Neural progenitor cell (in vitro differentiated cells): ENCODE results near the gene TAF4B. TPM values are rescaled to one million over a fixed set of nuclear protein-coding genes. Genes with fewer than 3 reads are reported as not detected.

Experiments
- DNase-seq: peaks from one replicate; pipeline ENCODE4 v3.0.0-alpha.2; 2016; ENCODE audit warnings: low spot score
- H2AFZ ChIP-seq: fragments of 200-600 bp; sonication (generic); replicated peaks from 2 replicates; pipeline ENCODE4 v1.6.1; 2016; ENCODE audit warnings: antibody characterized with exemption
- H3F3A ChIP-seq: fragments of 200-600 bp; sonication (generic); 2 replicates; pipeline ENCODE4 v1.6.1; 2016; ENCODE audit warnings: antibody characterized with exemption, low read depth
- H3K27ac ChIP-seq: fragments of 200-600 bp; sonication (generic); 2 replicates; pipeline ENCODE4 v1.5.1; 2016; ENCODE audit warnings: mild to moderate bottlenecking
- H3K27me3 ChIP-seq: fragments of 200-600 bp; sonication (generic); 2 replicates; pipeline ENCODE4 v1.6.1; 2016; ENCODE audit warnings: mild to moderate bottlenecking, moderate library complexity
- H3K36me3 ChIP-seq: fragments of 200-600 bp; sonication (generic); 2 replicates; pipeline ENCODE4 v1.5.1; 2016
- H3K4me1 ChIP-seq: fragments of 200-600 bp; sonication (generic); 2 replicates; pipeline ENCODE4 v1.6.1; 2016; ENCODE audit warnings: mixed run types
- H3K4me2 ChIP-seq: fragments of 200-600 bp; sonication (generic); 2 replicates; pipeline ENCODE4 v1.6.1; 2016
- H3K4me3 ChIP-seq: fragments of 200-600 bp; sonication (generic); 2 replicates; pipeline ENCODE4 v1.5.1; 2016
- H3K79me2 ChIP-seq: fragments of 200-600 bp; sonication (generic); 2 replicates; pipeline ENCODE4 v1.6.1; 2016; ENCODE audit warnings: low read depth
- H3K9ac ChIP-seq: fragments of 200-600 bp; sonication (generic); 2 replicates; pipeline ENCODE4 v1.6.1; 2016
- H3K9me3 ChIP-seq: fragments of 200-600 bp; sonication (generic); 2 replicates; pipeline ENCODE4 v1.5.1; 2016; ENCODE audit warnings: low read depth
- H4K20me1 ChIP-seq: fragments of 200-600 bp; sonication (generic); 2 replicates; pipeline ENCODE4 v1.6.1; 2016; ENCODE audit warnings: low read depth
- H3K27ac Mint-ChIP-seq: 3 replicates; pipeline ENCODE4 v1.8.0; 2021; ENCODE audit warnings: mixed read lengths
- H3K27me3 Mint-ChIP-seq: 2 replicates; pipeline ENCODE4 v1.8.0; 2022; ENCODE audit warnings: low read depth, mild to moderate bottlenecking, inconsistent platforms, moderate library complexity, mixed read lengths; ENCODE audit not compliant: insufficient read depth
- H3K36me3 Mint-ChIP-seq: 3 replicates; pipeline ENCODE4 v1.8.0; 2021; ENCODE audit warnings: mixed read lengths
- H3K4me1 Mint-ChIP-seq: 3 replicates; pipeline ENCODE4 v1.8.0; 2021; ENCODE audit warnings: mixed read lengths
- H3K4me3 Mint-ChIP-seq: 3 replicates; pipeline ENCODE4 v1.8.0; 2021; ENCODE audit warnings: mild to moderate bottlenecking, moderate library complexity, mixed read lengths
- H3K9me3 Mint-ChIP-seq: 3 replicates; pipeline ENCODE4 v1.8.0; 2020; ENCODE audit warnings: mixed read lengths
- EZH2 ChIP-seq: fragments of 200-600 bp; sonication (generic); IDR thresholded peaks from 2 replicates; pipeline ENCODE4 v1.6.1; 2017; ENCODE audit warnings: antibody characterized with exemption, mild to moderate bottlenecking, moderate library complexity
- EZH2phosphoT487 ChIP-seq: fragments of 200-600 bp; sonication (generic); IDR thresholded peaks from 2 replicates; pipeline ENCODE4 v1.6.1; 2017; ENCODE audit warnings: antibody characterized with exemption
- total RNA-seq: library from RNA; depleted of rRNA; stranded (reverse); fragments of >200 nt; gene quantifications from 2 replicates; pipeline ENCODE4 v1.2.3, GENCODE V29; 2015; ENCODE audit warnings: low replicate concordance
- TF ChIP-seq, protein P1 (sequence below): fragments of 200-600 bp; sonication (generic); IDR thresholded peaks from 2 replicates; pipeline ENCODE4 v1.5.1; 2017; ENCODE audit warnings: antibody characterized with exemption, mild to moderate bottlenecking

Gene TAF4B
- total RNA-seq, 1 donor from 2014 or later, result 6.9 TPM

DNA sequence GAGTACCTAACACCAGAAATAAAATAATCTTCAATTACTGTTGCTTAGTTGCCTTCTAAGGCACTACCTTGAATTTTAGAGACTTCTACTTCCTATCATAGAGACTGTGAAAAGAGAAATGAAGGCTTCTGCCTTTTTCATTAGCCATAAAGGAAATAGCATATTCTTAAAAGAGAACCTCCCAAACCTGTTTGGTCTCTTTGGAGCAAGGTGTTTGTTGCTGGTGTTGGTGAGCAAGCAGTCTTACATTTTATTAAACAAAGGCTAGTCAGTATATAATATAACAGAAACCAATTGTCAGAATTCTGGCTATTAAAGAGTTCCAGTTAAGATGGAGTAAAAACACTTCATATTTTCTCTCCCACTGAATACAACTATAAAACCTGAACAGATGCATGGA lies 116.4 kb downstream of the TAF4B start:
- no peaks in the 10 kb centered on the region for H4K20me1 ChIP-seq
- no peak overlapping the region for H3K4me2 ChIP-seq
- no peak for TF ChIP-seq EZH2phosphoT487
- TF ChIP-seq EZH2, result no peak
- TF ChIP-seq, protein P1, sequence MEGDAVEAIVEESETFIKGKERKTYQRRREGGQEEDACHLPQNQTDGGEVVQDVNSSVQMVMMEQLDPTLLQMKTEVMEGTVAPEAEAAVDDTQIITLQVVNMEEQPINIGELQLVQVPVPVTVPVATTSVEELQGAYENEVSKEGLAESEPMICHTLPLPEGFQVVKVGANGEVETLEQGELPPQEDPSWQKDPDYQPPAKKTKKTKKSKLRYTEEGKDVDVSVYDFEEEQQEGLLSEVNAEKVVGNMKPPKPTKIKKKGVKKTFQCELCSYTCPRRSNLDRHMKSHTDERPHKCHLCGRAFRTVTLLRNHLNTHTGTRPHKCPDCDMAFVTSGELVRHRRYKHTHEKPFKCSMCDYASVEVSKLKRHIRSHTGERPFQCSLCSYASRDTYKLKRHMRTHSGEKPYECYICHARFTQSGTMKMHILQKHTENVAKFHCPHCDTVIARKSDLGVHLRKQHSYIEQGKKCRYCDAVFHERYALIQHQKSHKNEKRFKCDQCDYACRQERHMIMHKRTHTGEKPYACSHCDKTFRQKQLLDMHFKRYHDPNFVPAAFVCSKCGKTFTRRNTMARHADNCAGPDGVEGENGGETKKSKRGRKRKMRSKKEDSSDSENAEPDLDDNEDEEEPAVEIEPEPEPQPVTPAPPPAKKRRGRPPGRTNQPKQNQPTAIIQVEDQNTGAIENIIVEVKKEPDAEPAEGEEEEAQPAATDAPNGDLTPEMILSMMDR, result no peak
- Mint-ChIP-seq H3K4me3 (no peak overlapping the region), H3K4me1 (no peaks in the 10 kb centered on the region), H3K9me3 (peaks cover 24% of the 10 kb centered on the region), H3K27ac (no peak overlapping the region), H3K27me3 (peaks cover 4% of the 10 kb centered on the region), H3K36me3 (peaks cover 9% of the 10 kb centered on the region)
- H3K36me3 ChIP-seq, result no peaks in the 10 kb centered on the region
- H3K4me3 ChIP-seq, result no peak overlapping the region
- H2AFZ ChIP-seq, result no peak overlapping the region
- no peak overlapping the region for H3K27ac ChIP-seq
- H3K27me3 ChIP-seq, result no peaks in the 10 kb centered on the region
- no peak for DNase-seq
- H3F3A ChIP-seq, result no peaks in the 10 kb centered on the region
- H3K9ac ChIP-seq, result no peak overlapping the region
- H3K4me1 ChIP-seq, result no peaks in the 10 kb centered on the region
- H3K9me3 ChIP-seq, result no peaks in the 10 kb centered on the region
- H3K79me2 ChIP-seq, result no peaks in the 10 kb centered on the region

DNA sequence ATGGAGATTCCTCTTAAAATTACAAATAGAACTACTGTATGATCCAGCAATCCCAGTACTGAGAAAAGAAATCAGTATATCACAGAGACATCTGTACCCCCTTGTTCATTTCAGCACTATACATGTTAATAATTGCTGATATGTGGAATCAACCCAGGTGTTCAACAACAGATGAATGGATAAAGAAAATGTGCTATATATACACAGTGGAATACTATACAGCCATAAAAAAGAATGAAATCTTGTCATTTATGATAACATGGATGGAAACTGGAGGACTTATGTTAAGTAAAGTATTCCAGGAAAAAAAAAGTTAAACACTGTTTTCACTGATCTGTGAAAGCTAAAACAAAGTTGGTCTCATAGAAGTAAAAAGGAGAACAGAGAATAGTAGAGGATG lies 124.7 kb downstream of the TAF4B start:
- TF ChIP-seq EZH2 (no peak), EZH2phosphoT487 (no peak)
- TF ChIP-seq, protein P1, result no peak
- H3K27ac Mint-ChIP-seq, result no peak overlapping the region
- H4K20me1 ChIP-seq, result no peaks in the 10 kb centered on the region
- H3K27me3 Mint-ChIP-seq, result peaks cover 3% of the 10 kb centered on the region
- H3K36me3 ChIP-seq, result no peaks in the 10 kb centered on the region
- H3K27ac ChIP-seq, result no peak overlapping the region
- no peaks in the 10 kb centered on the region for H3K79me2 ChIP-seq
- no peaks in the 10 kb centered on the region for H3K4me1 ChIP-seq
- no peak overlapping the region for H3K4me3 ChIP-seq
- H3K36me3 Mint-ChIP-seq, result peaks cover 6% of the 10 kb centered on the region
- H3K9me3 Mint-ChIP-seq, result peaks cover 18% of the 10 kb centered on the region
- peaks cover 1% of the 10 kb centered on the region for H3K4me1 Mint-ChIP-seq
- H2AFZ ChIP-seq, result no peak overlapping the region
- H3K4me2 ChIP-seq, result no peak overlapping the region
- H3F3A ChIP-seq, result no peaks in the 10 kb centered on the region
- no peaks in the 10 kb centered on the region for H3K27me3 ChIP-seq
- no peak overlapping the region for H3K9ac ChIP-seq
- H3K4me3 Mint-ChIP-seq, result no peak overlapping the region
- no peak for DNase-seq
- no peaks in the 10 kb centered on the region for H3K9me3 ChIP-seq

DNA sequence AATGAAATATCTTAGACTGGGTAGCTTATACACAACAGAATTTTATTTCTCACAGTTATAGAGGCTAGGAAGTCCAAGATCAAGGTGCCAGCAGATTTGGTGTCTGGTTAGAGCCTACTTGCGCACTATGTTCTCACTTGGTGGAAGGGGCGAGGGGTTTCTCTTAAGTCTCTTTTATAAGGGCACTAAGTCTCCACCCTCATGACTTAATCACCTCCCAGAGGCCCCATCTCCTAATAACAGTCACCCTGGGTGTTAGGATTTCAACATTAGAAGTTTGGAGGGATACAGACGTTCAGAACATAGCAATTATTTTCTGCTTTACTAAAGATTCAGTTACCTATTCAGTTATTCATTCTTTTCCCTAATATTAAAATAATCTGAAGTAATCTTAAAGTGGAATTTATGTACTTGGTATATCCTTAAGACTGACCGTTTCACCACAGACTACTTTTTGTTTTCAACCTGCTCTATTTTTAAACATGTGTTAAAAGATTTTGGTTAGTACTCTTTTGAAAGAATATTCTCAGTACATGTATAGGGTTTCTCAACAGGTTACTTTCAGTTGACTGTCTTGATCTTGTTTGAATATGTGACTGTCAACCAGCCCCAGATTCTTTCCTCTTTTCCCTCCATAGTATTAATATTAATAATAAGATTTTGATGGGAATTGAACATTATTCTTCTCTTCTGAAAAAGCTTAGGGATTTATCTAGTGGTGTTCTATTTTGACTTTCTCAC lies 130.0 kb downstream of the TAF4B start:
- Histone ChIP-seq H3K27ac (no peak overlapping the region), H3K36me3 (no peaks in the 10 kb centered on the region), H3K9me3 (no peaks in the 10 kb centered on the region), H3K4me1 (no peaks in the 10 kb centered on the region), H4K20me1 (no peaks in the 10 kb centered on the region), H3K79me2 (no peaks in the 10 kb centered on the region), H3F3A (no peaks in the 10 kb centered on the region), H3K4me2 (no peak overlapping the region), H3K9ac (no peak overlapping the region), H3K27me3 (no peaks in the 10 kb centered on the region), H3K4me3 (no peak overlapping the region), H2AFZ (no peak overlapping the region)
- Mint-ChIP-seq H3K4me1 (peaks cover 6% of the 10 kb centered on the region), H3K4me3 (no peak overlapping the region), H3K9me3 (peaks cover under 1% of the 10 kb centered on the region), H3K27me3 (peaks cover 4% of the 10 kb centered on the region), H3K27ac (no peak overlapping the region), H3K36me3 (no peaks in the 10 kb centered on the region)
- no peak for DNase-seq
- no peak for TF ChIP-seq EZH2phosphoT487
- TF ChIP-seq, protein P1, result no peak
